Hematopoietic multipotent progenitor cell (in vitro differentiated cells): ENCODE data around the gene SLC47A1. TPM values are rescaled to one million over a fixed set of nuclear protein-coding genes. Genes with fewer than 3 reads are reported as not detected.
A peak's percentile ranks its signal among the peaks of the same experiment; 100 is the strongest.

Experiments used
- DNase-seq, 3 donors: peaks; one replicate each; pipeline ENCODE4 v3.0.0-alpha.2; 2011 to 2015; ENCODE audit warnings: low read depth in 2 of 3, low spot score in 2 of 3
- small RNA-seq: library from RNA; depleted of rRNA; stranded (forward); fragments of <200 nt; gene quantifications from one replicate; pipeline ENCODE3, GENCODE V24; 2012
- total RNA-seq: library from RNA; depleted of rRNA; stranded (reverse); fragments of >200 nt; gene quantifications from one replicate; pipeline ENCODE4 v1.2.3, GENCODE V29; 2012

Gene SLC47A1
- total RNA-seq, 1 donor, result under 0.01 TPM

DNA sequence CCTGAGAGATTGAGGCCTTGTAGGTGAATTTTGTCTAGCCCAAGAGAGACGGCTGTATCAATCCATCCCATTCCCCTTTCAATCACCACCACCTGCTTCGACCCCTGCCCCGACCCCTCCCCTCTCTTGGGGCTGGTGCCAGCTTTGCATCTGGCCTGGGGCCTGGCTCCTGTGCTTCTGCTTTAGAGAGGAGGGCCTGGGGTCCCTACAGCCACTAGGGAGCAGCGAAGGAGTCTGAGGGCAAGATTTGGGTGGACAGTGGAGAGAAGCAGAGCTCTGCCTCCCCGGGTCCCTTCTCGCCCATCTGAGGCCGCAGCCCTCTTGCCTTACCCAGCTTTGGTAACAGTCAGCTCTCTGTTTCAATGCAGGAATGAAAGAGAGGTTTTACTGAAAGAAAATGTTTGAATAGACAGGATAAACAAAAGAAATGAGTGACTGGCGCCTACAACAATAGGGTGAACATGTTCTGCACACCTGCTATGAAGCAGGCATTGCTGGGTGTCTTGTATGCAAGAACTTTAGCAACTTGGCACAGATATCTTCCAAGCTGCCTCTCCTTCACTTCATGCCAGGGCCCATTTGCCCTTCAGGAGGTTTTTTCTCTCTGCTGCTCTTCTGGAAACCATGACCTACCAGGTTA lies 57.4 kb downstream of the SLC47A1 start:
- DNase-seq, result peak in 1 of 3 donors; percentile 19

GRCh38 chr17:19592316-19592715 lies 58.7 kb downstream of the SLC47A1 start:
- no peak for DNase-seq

GRCh38 chr17:19596869-19597268 lies 63.2 kb downstream of the SLC47A1 start:
- no peak for DNase-seq

GRCh38 chr17:19610311-19610710 lies 76.7 kb downstream of the SLC47A1 start:
- no peak for DNase-seq

GRCh38 chr17:19610879-19611278 lies 77.2 kb downstream of the SLC47A1 start:
- no peak for DNase-seq

- DNase-seq, result no peak
These were observed 80.3 kb downstream of the SLC47A1 start for GRCh38 chr17:19613979-19614378.

DNA sequence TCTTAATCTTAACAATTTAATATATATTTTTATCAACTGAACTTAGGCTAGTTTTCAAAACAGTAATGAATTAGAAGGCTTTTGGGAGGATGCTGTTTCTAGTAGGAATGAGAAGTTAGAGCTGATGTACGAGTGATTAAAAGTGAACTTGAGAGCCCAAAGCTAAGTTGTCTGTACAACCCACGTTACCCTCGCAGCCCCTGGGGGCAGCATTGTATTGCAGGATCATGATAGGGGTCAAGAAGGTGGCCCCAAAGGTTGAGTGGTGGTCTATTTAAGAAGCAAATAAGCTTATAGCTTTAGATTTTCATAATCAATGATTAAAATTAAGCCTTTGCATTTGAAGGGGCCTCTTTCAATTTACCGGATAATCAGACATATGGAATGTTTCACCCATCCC lies 81.2 kb downstream of the SLC47A1 start:
- no peak for DNase-seq

- DNase-seq, result no peak
These were observed 84.4 kb downstream of the SLC47A1 start for GRCh38 chr17:19618015-19618414.

DNA sequence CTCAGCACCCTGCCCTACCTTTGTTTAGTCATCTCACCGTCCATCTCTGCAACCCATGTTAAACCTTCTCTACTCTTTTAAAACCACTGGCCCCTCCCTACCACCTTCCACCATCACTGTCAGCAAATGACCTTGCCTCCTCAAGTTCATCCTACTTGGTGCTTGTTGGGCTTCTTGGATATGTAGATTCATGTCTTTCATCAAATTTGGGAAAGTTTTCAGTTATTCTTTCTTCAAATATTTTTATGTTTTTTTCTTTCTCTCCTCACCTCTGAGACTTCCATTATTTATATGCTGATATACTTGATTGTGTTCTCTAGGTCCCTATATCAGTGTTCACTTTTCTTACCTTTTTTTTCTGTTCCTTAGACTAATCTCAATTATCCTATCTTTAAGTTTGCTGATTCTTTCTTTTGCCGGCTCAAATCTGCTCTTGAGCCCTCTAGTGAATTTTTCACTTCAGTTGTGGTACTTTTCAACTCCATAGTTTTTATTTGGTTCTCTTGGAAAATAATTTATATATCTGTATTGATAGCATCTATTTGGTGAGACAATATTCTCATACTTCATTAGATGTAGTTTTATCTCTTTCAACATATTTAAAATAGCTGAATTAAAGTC lies 86.2 kb downstream of the SLC47A1 start:
- peak in 1 of 3 donors; percentile 24 for DNase-seq

- no peak for DNase-seq
These were observed 88.0 kb downstream of the SLC47A1 start for GRCh38 chr17:19621697-19622096.

- DNase-seq, result no peak
These were observed 92.4 kb downstream of the SLC47A1 start for GRCh38 chr17:19626079-19626478.

Small RNA genes lying within 50 kb of the gene (small RNA-seq; reads per million reads assigned to genes)
- not detected for gene AC025627.2
- gene NMTRQ-TTG12-1, result not detected

Other genes with a start within 250 kb of the SLC47A1 start
- 4.0 TPM for gene B9D1, start 171.1 kb upstream of the SLC47A1 start, total RNA-seq
- 13.7 TPM for gene MAPK7, start 155.4 kb upstream of the SLC47A1 start, total RNA-seq
- 3.2 TPM for gene MFAP4, start 146.7 kb upstream of the SLC47A1 start, total RNA-seq
- gene RNF112, start 122.6 kb upstream of the SLC47A1 start, total RNA-seq, result under 0.01 TPM
- 48.7 TPM for gene ALDH3A2, start 114.9 kb downstream of the SLC47A1 start, total RNA-seq
- gene SLC47A2, start 182.7 kb downstream of the SLC47A1 start, total RNA-seq, result not detected
- 0.81 TPM for gene ALDH3A1, start 214.4 kb downstream of the SLC47A1 start, total RNA-seq